HG02938 (cell line): ENCODE data around the gene LINGO1.

Source experiments
- ATAC-seq: cut with Tn5 transposase; IDR thresholded peaks from one replicate; pipeline ENCODE4 v1.9.1; 2021; ENCODE audit warnings: mild to moderate bottlenecking, moderate library complexity; ENCODE audit not compliant: unreplicated experiment

LINGO1 gene

DNA sequence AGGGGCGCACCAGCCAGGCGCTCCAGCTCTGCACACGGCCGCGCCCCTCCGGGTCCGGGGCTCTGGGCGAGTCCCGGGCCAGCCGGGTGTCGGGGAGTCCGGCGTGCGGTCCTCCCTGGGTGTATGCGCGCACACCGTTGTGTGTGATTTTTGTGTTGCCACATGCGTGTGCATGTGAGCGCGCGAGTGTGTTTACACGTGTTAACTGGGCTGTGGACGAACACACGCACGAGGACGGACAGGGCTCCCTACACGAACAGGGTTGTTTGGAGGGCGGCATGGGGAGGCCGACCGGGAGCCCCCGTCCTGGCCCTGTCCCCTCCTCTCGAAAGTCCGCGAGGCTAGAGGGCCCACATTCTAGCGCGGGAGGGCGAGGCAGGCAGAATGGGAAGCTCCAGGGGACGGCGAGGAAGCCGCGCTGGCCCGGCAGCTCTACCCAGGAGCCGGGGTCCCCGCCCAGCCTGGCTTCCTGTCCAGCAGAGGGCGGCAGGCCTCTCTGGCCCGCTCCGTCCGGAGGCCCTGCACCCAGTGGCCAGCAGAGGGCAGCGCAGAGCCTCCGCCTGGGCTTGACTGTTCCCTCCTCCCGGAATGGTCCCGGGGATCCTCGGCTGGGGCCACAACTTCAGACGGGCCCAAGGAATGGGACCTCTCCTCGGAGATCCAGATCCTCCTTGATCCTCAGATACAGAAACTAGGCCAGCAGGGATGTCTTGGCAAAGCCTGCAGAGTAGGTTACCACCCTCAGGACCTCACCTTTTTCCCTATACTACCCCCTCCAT, 611 bp upstream of the LINGO1 start:
- ATAC-seq: no peak

DNA sequence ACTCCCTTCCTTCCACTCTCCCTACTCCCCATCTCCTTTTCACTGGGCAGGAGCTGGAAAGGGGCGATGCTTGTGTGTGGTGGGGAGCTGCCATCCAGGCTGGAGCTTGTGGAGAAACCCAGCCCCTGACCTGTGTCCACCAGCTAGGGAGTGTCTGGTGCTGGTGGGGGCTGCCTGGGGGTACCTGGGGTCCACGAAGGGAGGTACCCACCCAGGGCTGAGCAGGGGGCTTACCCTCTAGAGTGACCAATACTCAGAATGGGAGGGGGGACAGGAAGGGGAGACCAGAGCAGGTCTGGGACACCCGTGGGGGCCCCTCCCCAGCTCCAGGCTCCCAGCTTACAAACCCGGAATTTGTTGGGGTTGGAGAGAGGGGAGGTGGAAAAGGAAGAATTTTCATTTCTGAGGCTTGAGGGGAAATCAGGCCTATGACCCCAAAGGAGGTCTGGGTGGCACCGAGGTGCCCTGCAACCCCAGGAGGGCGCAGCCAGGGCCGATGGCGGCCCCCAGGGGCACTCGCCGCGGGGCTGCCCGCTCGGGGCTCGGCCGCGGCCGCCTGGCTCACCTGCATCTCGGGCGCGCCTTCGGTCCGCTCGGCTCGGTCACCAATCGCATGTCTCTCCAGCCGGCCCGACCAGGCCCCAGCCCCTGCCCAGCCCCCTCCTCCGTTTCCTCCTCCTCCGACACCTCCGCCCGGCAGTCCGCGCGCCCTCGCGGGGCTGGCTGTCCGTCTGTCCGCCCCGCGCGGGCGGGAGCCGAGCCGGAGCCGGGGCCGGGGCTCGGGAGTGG, 773 bp downstream of the LINGO1 start:
- no peak for ATAC-seq

DNA sequence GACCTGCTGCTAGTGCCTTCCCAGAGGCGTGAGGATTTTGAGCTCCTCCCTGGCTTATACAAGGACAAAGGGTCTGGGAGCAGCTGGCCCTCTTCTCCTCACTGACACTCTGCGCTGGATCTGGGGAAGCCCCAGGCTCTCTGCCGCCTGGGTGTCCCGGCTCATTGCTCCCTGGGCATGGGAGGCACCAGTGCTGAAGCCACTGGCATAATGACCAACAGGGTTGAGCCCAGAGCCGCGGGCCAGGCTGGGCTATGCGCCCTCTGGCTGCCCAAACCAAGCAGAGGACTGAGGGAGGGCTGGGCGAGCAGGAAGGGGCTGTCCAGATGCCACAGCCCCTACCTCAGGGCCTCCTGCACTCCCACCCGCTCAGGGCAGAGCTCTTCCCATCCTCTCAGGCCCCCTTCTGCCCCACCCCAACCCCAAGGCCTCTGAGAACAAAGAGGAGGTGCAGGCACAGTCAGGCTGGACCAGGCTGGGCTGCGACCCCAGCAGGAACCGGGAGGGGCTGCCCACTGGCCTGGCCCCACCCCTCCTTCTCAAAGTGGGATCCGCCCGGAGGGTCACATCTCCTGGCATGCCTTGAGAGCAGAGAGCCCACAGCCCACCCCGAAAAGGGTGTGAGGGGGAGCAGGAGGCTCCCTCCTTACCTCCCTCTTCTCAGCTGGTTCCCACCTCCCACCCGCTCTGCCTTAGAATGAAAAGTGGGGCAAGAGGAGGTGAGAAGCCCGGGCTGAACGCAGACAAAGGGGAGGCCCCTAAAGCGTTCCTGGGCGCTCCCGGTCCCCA, 1.6 kb downstream of the LINGO1 start:
- no peak for ATAC-seq

DNA sequence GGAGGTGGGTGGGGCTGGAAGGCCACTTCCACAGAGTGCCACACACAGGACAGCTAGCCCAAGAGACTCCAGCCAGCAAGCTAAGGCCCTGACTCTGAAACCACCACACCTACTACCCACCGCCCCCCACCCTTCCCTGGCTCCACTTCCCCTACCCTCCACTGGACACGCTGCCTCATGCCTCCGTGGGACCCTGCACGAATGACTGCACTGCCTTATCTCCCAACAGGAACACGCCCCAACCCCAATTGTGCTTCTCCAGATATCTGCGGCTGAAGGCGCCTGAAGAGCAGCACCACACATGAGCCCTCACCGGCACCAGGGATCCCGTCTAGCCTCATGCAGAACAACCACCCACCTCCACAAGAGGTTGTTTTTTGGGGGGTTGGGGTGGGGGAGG, 2.7 kb downstream of the LINGO1 start:
- no peak for ATAC-seq

DNA sequence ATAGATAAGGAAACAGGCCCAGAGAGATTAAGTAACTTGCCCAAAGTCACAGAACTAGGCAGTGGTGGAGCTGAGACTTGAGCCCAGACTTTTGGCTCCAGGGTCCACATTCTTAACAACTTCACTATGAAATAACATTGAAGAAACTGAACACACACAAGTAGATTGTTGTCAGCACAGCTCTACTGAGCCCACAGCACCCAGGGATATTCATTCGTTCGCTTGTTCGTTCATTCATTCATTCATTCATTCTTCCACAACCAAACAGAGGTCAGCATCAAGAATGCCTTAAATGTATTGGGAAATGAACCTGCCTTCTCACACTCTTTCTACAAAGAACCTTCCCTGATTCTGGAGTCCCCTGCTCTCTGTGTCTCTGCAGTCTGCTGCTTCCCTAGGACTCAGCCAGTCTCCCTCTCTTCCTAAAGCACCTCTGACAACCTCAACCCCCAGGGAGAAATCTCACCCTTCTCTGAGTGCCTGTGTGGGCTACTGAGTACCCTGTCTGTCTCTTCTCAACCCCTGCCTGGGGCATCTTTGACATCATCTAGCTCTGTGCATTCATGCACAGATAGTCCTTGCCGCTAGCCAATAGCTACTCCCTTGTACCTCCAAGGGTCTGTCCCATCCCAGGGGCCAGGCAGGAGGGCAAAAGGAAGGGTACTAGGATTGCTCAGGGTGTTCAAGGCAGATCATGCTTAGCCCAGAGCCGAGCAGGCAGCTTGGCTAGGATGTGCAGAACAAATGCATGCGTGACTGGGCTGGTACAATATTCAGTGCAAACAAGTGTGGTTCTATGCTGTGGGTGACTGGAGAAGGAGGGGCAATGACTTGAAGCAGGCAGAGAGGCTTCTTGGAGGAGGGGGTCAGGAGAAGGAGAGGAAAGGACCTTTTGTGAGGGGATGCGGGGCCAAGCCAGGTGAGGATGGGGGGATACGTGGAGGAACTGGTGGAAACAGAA, 3.4 kb downstream of the LINGO1 start:
- ATAC-seq: no peak

DNA sequence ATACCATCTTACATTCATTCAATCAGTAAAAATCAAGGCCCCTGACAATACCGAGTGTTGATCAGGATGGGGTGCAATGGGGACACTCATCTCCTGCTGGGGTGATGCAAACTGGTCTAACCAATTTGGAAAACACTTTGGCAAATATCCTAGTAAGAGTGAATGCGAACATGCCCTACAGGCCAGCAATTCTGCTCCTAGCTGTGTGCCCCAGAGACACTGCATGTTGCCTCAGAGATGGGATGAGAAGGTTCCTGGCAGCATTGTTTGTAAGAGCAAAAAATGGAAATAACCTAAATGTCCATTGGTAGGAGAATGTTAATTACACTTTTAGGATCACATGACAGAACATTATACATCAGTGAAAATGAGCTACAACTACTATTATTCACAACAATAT, 4.7 kb downstream of the LINGO1 start:
- no peak for ATAC-seq

DNA sequence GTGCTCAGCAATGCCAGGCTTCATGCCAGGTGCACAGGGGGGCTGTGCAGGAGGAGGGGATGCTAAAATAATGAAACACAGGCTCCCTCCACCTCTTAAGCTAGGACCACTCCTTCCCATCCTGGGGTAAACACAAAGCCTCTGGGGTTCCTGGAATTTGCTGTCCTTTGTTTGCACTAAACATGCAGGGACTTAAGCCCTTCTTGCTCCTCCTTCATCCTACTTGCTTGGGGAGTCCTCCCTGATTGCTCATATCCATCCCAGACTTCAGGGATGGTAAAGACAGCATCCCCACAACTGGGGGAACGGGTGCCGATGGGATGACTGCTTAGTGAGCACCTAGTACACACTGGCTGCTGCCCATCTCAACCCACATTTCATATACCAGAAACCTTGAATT, 5.1 kb downstream of the LINGO1 start:
- no peak for ATAC-seq

DNA sequence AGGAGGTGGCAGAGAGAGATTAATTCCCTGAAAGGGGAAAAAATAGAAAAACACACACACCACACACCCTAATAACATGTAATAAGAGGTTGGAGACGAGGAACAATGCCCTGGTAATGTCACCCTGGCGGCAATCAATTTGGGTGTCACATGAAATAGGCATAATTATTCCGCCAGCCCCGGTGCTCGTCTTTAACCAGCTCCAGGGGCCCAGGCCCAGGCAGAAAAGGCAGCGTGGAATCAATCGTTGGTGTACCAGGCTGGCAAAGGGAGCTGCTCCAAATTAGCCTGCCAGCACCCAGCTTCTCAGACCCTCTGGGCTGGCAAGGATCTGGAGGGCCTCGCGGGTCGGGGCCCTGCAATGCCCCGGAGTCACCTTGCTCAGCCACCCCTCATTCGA, 5.6 kb downstream of the LINGO1 start:
- ATAC-seq: no peak

DNA sequence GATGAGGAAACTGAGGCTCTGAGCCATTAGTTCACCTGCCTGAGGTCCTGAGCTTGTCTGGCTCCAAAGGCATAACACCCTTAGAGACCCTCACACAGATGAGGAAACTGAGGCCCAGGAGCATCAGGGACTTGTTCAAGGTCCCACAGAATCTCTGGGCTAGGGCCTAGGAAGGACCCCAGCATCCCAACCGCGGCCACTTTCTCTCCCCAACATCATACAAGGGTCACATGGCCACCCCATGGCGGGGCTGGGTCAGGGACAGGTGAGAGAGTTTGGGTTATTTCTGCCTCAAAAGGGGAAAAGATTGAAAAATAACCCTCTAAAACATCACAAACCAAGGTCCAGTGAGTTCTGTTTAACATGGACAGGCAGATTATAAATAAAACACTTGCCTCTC, 6.7 kb downstream of the LINGO1 start:
- ATAC-seq: no peak

DNA sequence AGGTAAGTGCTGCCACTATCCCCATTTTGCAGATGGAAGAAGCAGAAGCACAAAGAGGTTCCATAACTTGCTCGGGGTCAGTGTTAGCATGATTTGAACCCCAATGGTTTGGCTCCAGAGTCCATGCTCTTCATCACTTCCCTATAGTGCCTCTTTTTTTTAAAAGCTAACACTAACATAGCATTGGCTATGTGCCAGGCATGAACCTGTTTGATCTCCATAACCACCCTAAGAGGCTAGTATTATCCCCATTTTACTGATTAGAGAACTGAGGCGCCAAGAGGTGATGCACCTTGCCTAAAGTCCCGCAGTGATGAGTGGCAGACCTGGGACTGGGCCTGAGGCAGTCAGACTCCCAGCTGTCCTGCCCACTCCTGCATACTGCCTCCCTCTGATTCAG, 7.3 kb downstream of the LINGO1 start:
- no peak for ATAC-seq

DNA sequence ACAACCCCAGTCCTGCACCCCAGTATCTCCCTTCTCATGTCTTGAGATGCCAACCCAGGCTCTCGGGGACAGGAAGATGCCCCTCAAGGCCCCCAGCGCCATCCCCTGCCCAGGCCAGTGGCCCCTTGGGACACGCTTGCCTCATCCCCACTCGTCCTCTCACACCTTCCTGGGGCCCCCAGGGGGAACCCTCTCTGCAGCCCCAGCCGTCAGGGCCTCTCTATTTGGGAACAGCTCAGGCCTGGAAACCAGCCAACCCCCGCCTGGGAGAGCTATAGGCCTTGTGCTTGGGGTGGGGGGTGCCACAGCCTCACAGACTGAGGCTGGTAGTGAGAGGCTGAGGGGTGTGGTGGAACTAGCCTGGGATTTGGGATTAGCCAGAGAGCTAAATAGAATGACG, 7.8 kb downstream of the LINGO1 start:
- ATAC-seq: no peak

DNA sequence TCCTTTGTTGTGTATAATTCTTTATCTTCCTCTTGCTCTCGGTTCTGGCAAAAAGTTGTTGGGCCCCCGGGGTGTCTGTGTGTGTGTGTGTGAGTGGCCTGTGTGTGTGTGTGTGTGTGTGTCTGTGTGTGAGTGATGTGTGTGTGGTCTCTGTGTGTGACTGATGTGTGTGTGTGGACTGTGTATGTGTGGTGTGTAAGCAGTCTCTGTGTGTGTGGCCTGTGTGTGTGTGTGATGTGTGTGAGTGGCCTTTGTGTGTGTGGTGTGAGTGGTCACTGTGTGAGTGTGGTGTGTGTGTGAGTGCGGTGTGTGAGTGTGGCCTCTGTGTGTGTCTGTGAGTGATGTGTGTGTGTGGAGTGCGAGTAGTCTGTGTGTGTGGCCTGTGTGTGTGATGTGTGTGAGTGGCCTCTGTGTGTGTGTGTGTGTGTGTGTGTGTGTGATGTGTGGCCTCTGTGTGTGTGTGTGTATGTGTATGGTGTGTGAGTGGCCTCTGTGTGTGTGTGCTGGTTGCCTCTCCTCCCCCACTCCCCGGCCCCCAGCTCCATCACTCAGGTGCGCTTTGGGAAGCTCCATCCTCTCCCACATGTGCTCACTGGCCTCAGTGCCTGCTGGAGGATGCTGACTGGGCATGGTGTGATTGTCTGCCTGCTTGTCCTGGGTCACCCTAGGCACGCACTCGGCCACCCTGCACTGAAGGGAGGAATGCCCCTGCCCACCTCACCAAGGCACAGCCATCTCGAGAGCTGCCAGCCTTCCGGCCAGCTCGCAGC, 8.8 kb downstream of the LINGO1 start:
- no peak for ATAC-seq

DNA sequence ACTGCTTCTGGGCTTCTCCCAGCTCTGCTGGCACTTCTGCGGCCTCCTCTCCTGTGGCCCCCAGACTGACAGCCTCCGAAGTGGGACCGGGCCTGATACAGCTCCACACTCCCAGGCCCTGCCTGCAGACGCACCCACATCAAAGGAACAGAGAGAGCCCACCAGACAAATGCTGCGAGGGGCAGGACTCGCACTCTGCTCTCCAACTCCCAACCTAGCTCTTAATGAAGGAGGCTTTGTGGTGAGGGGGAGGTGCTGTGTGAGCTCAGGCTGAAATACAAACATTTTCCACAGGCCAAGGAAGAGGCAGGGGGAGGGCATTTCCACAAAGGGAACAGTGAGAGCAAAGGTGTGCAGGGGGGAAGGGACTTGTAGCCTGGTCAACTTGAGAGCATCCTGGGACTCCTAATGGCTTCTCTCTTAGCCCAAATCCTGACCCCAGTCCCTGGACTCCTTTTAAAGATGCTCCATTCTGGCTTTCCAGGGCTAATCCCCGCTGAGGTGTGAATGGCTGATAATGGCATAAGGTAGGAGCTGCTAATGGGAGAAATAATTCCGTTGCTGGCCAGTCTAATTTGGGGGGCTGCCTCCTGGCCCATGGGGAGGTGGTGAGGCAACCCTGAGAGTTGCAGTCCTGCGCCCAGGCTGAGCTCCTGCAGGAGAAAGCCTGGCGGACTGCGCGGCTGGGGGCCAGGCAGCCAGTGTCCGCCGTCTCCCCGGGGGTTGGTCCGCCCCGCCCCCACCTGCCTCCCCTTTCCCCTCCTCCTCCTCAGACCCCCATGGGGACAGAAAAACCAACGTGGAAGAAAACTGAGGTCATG, 9.6 kb downstream of the LINGO1 start:
- ATAC-seq: no peak

DNA sequence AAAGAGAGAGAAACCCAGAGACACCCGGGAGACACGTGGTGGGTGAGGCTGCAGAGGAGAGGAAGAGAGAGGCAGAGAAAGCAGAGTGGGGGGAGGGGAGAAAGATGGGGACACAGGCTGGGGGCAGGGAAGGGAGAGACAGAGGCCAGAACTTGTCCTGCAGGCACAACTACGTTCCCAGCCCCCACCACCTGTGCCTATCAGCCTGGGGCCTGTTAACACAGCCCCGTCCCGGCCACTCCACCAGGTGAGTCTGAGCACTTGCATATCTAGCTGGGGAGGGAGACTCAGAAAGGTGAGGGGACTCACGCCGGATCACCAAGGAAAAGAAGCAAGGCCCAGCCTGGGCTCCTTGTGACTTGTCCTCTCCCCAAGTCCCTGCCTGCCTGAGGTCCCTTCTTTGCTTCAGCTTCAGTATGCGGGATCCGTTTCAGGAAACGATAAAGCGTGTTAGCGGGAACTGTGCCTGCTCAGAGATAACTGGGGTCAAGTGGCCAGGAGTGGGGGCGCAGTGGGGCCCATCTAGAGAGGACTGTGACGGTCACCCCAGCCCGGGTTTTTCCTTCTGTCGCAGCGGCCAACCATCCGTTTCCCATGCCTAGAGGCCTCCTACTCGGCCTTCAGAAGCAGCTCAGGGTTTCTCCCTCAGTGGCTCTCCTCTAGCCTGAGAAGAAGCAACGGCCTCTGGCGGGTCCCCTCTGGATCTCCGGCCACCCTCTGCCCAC, 10.3 kb downstream of the LINGO1 start:
- ATAC-seq: no peak

DNA sequence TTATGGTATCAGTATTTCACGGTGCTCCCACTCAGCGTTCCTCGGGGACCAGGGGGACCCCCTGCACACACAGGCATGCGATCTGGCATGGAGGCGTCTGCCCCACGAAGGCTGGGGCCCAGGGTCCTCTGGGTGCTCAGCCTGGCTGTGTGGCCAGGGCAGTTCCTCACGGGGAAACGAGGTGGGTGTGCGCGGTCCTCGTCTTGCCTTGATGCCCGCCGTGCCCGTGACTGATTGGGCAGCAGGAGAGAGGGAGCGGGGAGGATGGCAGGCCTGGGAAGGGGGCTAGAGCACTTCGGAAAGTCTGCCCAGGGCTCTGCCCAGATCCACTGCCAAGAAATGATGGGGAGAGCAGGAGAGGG, 10.9 kb downstream of the LINGO1 start:
- ATAC-seq: no peak

DNA sequence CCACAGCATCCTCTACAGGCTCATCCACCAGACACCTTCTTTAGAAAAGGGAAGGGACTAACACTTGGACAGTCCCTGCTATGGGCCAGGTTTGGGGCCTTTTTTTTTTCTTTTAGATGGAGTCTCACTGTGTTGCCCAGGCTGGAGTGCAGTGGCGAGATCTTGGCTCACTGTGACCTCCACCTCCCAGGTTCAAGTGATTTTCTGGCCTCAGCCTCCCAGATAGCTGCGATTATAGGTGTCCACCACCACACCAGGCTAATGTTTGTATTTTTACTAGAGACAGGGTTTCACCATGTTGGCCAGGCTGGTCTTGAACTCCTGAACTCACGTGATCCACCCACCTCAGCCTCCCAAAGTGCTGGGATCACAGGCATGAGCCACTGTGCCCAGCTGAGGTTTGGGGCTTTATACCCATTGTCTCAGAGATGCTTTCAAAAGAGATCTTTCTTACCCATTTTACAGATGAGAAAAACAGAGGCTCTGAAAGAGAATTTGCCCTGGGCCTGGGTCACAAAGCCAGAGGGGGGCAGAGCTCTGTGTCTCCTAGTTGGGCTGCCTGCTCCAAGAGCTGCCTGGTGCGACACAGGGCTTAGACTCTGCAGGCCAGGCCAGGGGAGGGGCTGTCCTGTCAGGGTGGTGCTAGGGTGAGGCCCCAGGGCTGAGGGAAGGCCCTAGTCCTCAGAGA, 11.6 kb downstream of the LINGO1 start:
- no peak for ATAC-seq

DNA sequence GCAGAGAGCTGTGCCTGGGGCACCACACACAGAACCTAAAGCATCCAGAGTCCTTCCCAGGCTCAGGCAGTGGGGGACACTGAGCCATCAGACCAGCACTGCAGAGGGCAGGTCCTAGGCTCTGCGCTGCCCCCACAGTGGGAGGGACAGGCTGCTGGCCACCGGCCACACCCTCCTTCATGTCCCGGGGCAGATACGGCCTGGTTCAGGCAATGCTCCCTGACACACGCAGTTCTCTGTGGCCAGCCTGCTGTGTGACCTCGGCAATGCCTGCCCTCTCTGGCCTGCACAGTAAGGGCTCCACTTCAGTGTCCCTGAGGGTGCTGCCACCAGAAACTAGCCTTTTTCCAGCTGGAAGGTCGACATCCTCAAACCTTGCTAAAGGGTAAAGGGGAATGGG, 12.4 kb downstream of the LINGO1 start:
- ATAC-seq: no peak

DNA sequence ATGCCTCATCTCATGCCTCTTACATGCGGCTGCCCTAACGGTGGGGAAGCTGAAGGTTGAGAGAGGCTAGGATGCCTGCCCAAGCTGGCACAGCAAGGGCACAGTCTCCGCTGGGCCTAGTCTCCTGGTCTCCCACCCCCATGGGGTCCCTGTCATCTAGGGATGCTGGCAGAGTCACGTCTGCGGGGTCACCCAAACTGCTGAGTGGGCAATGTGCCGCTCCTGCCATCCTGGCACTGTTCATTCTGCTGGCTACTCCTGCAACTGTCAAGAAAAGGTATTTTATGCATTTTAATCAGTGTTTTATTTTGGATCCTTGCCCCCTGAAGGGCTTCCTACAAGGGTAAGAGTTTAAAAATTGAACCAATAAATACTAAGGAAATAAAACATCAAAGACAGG, 12.8 kb downstream of the LINGO1 start:
- ATAC-seq: no peak
